NCI-H69 (cell line): ENCODE results near the gene AGBL3.
"Not testable (repeated sequence)": the region's sequence is repeated elsewhere in the genome, so short reads cannot be mapped to it uniquely, and the experiment has no call there.

Source experiments
- DNase-seq: peaks from one replicate; lab custom pipeline; 2025; lab: John Stamatoyannopoulos, UW

AGBL3 gene

GRCh38 chr7:134966691-134967090 is 19.6 kb upstream of the AGBL3 start:
- peak; percentile 77 for DNase-seq

DNA sequence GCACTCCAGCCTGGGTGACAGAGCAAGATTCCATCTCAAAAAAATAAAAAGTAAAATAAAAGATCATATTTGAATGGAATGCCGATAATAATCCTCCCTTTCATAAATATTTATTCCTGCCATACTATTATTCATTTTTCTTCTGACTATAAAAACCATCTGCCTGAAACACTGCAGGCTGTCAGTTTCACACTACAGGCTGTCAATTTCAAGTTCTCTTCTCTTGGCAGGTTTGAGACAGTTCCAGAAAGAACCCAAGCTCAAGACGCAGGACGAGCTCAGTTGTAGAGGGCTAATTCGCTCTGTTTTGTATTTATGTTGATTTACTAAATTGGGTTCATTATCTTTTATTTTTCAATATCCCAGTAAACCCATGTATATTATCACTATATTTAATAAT is 18.2 kb upstream of the AGBL3 start:
- no peak for DNase-seq

DNA sequence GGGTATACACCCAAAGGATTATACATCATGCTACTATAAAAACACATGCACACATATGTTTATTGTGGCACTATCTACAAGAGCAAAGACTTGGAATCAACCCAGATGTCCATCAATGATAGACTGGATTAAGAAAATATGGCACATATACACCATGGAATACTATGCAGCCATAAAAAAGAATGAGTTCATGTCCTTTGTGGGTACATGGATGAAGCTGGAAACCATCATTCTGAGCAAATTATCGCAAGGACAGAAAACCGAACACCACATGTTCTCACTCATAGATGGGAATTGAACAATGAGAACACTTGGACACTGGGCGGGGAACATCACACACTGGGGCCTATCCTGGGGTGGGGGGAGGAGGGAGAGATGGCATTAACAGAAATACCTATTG is 4.7 kb upstream of the AGBL3 start:
- not testable (repeated sequence) for DNase-seq

DNA sequence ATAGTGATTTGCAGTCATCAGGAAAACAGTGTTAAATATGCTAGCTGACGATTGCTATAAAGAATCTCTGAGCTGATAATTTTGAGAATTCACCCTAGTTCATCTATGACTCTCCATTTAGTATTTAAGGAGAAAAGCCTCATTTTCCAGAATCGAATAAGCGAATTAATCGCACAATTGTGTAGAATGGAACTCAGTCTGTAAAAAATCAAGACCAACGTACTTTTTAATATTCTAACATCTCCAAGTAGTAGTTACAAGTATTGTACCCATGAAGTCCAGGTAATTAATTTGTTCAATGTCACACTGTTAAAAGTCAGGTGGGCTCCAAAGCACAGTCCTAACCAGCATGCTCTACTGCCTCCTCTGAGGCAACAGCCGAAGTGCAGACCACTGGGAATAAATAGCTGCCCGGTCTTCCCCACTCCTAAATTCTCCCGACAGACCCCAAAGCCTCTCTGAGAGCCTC is 380 bp upstream of the AGBL3 start:
- no peak for DNase-seq

DNA sequence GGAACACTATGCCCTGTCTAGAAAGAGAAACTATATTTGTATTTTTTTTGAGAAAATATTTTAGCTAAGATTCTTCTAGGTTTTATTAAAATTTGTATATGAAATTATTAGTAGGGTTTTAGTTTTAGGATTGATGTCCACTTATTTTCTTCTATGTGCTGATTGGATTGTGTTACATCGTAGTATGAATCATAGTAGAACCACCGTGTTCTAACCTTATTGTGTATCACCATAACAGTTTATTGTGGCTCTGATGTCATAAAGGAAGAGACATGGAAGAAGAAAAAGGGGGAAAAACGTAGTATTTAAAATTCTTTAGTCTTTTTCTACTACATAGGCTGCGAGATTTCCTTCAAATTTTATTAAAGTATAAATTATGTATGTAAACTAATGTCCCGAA is 1.9 kb downstream of the AGBL3 start:
- no peak for DNase-seq

DNA sequence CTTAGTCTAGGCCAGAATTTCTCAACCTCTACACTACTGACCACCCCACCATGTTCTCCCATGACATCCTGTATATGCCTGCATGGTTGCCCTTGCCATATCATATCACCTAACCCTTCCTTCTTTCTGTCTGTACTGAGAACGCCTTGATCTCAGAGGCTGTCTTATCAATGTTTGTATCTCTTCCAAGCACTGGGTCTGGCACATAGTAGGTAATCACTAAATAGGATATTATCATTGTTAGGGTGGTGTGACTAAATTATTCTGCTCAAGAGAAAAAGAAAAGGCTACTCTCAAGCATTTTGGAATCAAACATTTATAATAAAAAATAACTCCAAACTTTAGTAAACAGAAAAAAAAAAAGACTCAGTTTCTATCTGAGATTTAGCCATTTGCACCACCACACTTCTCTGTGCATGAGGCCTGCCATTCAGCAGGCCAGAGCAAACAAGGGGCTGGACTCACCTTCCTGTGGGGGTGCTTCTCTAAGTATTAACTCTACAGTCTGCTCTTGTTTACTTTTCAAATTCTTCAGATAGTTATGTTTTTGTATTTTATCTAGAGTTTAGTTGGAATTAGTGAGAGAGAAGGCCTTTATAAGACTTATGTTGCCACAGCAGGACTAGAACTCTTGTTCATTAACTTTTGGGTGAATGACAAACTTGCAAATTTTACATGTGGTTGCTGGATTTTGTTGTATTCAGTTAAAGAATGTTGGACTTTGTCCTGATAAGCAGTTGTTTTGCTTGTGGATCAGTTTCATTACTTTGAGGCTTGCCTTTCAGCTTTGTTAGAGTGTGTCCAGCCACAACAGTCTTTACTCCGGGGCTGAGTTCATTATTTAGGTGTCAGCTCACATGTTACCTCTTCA is 5.4 kb downstream of the AGBL3 start:
- DNase-seq = no peak

DNA sequence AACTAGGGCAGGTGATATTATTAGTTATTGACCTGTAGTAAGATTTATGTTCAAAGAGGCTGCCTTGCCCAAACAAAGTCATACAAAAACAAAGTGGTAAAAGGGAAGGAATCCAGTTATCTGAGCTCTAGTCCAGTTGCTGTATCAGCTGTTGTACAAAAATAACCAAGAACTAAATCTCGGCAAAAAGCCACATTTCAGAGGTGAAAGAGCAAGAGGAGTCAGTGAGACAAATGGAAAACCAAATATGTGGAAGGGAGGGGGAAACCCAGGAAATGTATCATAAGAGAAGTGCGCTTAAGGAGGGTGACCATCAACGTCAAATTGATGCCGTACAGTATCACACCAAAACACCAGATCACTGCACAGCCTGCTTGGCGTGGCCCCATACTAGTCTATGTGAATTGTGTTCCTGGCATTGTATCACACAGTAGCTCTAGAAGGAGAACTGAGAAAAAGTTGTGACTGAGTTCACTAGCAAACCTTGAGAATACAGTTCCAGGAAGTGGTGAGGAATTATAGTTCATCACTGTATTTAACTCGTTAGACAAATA is 6.4 kb downstream of the AGBL3 start:
- DNase-seq = no peak

DNA sequence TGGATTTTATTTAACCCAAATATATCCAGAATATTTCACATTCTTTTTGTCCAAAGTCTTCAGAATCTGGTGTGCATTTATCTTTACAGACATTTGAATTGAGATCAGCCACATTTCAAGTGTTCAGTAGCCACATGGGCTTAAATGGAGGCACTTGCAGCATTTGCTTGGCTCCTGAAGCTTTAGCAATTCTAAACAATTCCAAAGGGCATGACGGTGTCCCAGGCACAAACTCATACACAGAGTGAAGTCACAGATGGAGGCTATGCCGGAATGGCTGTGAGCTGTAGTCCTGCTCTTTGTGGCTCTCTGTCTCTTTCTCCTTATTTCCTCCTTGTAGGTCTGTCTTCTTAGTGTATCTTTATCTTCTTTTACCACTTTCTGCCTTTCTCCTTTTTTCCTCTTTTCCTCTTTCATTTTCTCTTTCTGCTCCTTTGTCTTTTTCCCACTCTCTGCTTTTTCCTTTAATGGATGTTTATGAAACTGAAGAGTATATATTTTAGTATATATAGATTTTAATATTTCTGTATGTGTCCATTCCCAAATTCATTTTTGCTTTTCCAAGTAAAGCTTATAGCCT is 7.7 kb downstream of the AGBL3 start:
- no peak for DNase-seq

DNA sequence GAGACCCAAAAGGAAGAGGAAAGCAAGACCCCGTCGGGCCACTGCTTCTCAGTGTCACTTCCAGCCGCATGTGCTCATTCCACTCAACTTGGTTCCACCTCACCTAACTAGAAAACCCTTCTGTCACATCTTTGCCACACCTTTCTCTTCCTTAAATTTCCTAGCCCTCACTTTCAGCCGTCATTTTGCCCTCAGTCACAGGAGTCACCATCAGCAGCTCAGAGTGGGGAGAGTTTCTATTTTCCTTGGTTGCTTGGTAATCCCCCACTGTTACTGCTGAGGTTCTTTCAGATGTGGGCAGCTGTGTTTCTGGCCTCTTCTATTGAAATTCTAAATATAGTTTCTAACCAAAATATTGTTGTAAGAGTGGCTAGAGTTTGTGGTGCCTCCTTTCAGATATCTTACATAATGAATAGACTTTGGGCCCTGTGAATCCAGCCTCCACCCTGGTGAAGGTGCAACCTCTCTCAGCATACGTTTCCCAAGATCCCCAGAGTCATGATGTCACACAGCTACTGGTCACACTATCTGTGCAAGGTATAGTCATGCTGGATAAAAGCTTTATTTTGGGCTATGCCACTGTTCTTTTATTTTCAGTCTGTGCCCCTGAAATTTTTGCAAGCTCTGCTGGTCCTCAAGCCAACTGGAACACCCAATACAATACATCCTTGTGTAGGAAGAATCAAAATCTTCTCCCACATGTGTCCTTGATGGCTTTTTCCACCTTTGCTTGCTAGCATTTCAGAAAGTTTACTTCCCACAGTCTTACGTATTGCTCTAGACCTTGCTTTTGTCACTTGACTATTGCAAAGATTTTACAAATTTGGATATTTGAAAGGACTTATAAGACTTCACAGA is 9.2 kb downstream of the AGBL3 start:
- DNase-seq = no peak

DNA sequence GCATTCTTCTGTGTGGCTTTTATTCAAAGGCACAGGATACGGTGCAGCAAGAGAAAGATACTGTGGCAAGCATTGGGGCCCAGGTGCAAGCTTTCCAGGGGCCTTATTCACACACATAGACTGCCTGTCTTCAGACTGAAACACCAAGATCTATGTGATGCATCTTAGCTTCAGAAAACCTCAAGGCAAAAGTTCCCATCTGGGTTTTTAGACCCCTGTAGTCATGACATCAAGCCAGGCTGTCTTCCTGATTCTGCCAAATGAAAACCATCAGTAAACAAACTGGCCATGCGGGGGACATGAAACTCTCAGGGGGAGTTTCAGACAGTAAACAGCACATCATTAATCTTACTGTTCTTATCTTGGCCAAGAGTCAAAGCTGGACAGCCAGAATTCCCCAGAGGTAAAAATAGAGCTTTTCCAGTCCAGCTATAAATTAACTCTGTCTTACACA is 9.8 kb downstream of the AGBL3 start:
- peak; percentile 71 for DNase-seq

DNA sequence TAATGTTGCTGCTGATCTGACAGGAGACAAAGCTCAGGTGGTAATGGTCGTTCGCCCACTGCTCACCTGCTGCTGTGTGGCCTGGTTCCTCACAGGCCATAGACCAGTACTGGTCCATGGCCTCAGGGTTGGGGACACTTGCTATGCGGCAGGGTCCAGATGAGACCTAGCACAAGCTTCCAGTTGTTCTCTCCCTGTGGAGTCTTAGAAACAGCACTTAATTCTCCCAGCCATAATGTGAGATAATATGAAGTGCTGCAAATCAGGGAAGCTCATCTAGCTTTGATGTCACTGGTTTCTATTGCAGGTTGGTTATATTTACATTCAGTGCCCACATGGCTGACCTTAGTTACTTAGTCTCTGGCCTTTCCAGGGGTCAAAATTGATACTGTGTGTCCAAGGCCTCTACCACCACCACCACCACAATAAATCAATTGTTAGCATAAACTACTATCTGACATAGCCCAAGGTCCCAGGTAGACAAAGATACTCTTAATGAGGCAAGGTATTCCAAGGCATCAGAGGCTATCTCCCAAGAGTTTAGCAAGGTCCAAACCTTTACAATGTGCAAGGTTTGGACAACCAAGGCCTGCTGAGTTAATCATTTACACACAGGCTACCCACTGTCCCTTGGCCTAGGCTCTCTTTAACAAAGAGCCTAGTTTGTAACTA is 11.0 kb downstream of the AGBL3 start:
- no peak for DNase-seq

- DNase-seq = no peak
Observed at GRCh38 chr7:134999136-134999535, 12.8 kb downstream of the AGBL3 start.

DNA sequence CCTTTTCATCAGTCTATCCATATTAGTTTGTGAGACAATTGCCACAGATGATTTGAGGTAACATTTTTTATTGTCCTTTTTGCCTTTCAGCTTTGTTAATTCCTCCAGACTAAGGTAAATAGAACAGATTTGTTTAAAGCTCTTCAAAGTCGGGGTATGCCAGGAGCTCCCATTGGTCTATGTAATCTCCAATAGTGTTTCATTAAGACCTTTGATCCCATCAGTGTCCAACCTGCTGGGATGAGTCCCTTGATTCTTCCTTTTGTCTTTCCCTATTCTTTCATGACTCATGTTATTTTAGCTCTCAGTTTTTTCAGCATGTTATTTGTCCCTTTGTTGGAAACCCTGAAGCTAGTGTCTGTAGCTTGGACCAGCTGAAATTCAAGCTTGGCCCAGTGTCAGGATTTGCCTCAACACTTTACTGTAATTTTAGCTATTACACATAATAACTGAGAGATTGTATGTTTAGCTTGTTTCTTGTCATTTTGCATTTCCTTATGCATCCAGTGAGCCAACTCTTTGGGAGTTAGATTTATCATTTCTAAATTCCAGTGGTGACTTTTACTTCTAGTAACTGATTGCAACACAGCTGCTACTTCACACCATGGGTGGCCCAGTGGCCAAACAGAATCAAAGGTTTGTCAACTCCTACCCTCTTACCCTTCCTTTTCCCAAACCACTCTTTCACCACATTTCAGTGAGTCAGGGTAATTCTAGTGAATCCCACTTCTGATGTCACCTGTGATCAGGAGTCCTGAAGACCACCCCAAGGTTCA is 15.3 kb downstream of the AGBL3 start:
- no peak for DNase-seq

GRCh38 chr7:135012229-135012628 is 25.9 kb downstream of the AGBL3 start:
- no peak for DNase-seq

DNA sequence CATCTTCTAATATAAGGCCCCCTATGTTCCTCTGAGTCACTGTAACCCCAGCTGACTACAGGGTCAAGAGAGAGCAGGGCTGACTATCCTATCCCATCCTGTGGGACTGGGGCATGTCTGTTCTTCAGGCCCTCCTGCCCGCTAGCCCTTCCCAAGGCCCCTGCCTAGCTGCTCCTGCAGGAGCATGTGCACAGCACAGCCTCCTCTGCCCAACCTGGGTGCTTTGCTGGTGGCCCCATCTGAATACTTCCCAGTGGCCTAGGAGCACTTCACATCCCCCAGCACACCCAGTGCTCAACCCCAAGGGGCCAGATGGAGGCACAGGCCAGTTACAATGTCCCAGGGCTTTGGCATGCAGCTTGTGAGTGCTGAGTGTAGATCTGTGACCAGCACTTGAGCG is 37.3 kb downstream of the AGBL3 start:
- no peak for DNase-seq

DNA sequence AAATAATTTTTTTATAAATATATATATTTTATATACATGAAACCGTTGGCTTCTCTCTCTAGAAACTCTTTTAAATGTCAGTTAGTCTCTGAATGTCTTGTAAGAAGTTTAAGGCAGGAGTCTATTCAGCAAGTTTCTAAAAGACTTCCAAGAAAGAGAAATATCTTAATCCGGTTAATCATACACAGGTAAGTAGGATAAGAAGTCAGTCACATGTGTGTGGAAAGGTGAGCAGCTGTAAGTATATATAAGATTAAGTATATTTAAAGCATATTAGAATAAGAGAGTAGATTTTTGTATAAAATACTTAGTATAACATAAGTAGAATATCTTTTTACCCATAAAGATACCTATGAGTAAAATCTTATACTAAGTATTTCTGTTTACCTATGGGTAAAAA is 48.9 kb downstream of the AGBL3 start:
- no peak for DNase-seq

DNA sequence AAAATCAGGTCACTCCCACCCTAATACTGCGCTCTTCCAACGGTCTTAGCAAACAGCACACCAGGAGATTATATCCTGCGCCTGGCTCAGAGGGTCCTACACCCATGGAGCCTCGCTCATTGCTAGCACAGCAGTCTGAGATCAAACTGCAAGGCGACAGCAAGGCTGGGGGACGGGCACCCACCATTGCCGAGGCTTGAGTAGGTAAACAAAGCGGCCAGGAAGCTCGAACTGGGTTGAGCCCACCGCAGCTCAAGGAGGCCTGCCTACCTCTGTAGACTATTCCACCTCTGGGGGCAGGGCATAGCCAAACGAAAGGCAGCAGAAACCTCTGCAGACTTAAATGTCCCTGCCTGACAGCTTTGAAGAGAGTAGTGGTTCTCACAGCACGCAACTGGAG is 80.7 kb downstream of the AGBL3 start:
- DNase-seq = not testable (repeated sequence)

DNA sequence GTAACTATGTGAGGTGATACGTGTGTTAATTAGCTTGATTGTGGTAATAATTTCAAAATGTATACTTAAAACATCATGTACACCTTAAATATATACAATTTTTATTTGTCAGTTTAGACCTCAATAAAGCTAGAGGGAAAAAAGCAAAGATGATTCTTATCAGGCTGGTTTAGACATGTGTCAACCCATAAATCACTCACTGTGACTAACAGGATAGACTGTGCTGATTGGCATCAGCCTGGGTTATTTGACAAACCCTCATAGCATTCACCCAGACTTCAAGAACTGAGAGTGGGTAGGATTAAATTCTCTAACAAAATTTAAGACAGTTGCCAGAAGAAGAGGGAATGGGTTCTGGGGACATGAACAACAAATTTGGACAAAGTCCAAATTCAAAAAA is 87.8 kb downstream of the AGBL3 start:
- no peak for DNase-seq

DNA sequence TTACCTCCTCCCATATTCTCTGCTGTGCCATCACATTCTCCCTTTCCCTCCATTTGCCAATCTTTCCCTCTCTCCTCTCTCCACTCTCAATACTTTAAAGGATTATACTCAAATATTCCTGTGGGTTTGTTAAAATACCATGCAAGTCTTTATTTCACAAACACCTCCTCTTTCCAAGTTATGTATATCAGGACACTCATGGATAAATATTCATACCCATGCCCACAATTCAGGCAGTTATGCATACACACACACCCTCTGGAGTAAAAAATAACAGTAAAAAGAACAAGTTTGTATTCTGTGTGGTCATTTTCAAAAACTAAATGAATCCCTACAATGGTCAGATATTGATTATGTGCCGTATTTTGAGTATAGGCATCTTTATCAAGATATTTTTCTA is 88.2 kb downstream of the AGBL3 start:
- DNase-seq = no peak

GRCh38 chr7:135075716-135076115 is 89.4 kb downstream of the AGBL3 start:
- no peak for DNase-seq

GRCh38 chr7:135076882-135077281 is 90.6 kb downstream of the AGBL3 start:
- no peak for DNase-seq
